ENCODE data around the gene PNPLA7.

PNPLA7 gene

GRCh38 chr9:137432687-137433348, 117.4 kb downstream of the PNPLA7 start:
- DNase-seq: no peak

DNA sequence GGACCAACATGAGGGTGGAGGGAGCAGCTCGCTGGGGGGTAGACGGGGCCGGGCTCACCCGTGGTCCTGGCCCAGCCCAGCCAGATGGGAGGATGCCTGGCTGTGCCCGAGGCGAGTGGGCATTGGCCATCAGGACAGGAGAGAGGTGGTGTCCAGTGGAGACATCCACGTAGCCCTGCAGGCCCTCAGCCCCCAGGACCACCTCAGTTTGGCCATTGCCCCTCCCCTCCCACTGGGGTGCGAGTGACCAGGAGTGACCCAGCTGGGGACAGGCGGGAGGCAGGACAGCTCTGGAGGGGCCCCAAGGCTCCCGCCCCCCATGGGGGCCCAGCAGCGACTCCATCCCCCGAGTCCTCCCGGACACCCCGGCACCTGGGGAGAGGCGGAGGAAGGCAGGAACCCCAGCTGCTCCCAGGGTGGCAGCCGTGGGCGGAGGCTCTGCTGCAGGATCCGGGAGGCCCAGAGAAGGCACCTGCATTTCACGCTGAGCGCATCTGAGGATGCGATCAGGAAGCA, 118.7 kb downstream of the PNPLA7 start:
- DNase-seq: no peak

DNA sequence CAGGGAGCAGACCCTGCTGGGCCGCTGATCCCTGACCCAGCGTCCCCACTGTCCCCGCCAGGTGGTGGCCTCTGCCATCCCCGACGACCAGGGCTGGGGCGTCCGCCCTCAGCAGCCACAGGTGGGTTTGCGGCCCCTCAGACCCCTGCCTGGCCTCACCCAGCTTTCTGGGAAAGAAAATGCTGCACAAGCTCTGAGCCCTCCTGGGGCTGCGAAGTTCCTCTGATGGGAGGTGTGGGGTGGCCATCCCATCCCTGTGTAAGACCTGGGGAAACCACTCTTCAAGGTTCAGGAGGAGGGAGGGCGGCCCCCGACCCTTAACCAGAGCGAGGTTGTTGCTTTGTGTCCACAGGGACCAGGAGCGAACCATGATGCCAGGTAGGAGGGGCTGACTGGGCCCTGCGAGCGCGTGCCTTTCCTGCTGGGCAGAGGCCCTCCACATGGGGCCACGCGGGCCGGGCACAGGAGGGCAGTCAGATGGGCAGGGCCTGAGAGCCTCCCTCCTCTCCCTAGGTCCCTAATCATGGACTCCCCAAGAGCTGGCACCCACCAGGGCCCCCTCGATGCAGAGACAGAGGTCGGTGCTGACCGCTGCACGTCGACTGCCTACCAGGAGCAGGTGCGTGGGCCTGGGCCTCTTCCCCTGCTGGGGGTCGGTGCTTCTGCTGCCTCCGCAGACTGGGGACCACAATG, 119.3 kb downstream of the PNPLA7 start:
- DNase-seq: no peak

DNA sequence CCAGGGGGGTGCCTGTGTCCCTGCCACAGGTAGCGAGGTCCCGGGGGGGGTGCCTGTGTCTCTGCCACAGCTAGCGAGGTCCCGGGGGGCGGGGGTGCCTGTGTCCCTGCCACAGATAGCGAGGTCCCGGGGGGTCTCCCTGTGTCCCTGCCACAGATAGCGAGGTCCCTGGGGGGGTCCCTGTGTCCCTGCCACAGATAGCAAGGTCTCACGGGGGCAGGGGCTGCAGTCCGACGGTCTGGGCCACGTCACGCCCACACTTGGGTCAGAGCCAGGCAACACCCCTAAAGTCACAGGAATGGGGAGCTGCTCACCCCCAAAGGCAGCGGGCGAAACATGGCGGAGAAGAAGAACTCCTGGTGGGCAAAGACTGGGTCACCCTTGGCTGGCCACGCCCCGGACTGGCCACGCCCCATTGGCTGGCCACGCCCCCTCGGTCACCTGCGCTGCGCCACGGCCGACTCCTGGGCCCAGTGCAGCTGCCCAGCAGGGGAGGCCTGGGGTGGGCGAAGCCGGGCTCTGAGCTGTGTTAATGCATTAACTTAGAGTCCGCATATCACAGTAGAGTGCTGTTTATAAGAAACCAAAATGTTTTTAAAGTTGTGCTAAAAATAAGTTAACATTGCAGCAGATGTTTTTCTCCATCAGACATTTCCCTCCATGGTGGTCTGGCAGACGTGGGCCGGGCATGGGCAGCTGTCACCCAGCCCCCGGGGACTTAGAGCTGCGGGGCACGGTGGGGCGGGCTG, 120.1 kb downstream of the PNPLA7 start:
- DNase-seq: no peak

DNA sequence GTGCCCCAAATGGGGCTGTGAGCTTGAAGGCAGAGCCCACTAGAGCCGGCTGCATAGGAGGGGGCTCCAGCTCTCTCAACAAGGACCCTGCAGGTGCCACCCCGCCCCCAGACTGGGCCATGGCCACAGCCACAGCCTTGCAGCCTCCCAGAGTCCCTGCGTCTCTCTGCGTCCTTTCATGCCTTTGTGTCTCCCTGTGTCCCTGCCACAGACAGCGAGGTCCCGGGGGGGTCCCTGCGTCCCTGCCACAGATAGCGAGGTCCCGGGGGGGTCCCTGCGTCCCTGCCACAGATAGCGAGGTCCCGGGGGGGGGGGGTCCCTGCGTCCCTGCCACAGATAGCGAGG, 120.7 kb downstream of the PNPLA7 start:
- DNase-seq: no peak

DNA sequence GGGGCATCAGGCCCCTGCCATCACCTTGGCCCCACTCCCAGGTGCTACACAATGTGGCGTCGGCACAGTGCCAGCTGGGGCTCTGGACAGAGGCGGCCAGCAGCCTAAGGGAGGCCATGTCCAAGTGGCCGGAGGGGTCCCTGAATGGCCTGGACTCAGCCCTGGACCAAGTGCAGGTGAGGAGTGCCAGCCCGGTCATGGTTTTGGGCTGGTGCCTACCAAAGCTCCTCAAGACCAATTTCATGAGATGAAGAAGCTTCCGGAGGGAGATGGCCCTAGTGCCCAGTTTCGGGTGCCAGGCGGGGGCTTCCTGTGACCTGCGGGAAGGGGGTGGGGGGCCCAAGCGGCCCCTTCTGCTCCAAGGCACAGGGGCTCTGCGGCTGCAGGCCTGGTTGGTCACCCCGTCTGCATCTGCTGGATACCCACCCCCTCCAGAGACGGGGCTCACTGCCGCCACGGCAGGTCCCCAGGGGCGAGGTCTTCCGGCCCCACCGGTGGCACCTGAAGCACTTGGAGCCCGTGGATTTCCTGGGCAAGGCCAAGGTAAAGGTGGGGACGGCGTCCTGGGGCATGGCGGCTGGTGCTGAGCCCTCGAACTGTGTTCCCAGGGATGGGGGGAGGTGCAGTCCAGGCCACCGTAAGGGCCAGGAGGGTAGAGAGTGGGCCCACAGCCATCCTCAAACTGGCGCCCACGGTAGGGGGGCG, 121.2 kb downstream of the PNPLA7 start:
- DNase-seq: no peak

DNA sequence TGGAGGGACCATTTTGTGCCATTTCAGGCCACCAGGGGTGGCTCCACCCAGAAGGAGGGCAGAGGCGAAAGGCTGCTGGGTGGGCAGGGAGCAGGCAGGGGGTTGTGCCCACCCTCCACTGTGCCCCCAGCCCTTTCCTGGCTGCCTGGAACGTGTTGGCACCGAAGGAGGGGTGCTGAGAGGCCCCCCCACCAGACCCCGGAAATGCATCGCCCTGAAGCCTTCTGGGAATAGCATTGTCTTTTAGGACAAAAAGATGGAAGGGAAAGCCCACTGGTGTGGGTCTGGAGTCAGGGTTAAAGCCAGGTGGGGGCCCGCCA, 121.9 kb downstream of the PNPLA7 start:
- DNase-seq: no peak

DNA sequence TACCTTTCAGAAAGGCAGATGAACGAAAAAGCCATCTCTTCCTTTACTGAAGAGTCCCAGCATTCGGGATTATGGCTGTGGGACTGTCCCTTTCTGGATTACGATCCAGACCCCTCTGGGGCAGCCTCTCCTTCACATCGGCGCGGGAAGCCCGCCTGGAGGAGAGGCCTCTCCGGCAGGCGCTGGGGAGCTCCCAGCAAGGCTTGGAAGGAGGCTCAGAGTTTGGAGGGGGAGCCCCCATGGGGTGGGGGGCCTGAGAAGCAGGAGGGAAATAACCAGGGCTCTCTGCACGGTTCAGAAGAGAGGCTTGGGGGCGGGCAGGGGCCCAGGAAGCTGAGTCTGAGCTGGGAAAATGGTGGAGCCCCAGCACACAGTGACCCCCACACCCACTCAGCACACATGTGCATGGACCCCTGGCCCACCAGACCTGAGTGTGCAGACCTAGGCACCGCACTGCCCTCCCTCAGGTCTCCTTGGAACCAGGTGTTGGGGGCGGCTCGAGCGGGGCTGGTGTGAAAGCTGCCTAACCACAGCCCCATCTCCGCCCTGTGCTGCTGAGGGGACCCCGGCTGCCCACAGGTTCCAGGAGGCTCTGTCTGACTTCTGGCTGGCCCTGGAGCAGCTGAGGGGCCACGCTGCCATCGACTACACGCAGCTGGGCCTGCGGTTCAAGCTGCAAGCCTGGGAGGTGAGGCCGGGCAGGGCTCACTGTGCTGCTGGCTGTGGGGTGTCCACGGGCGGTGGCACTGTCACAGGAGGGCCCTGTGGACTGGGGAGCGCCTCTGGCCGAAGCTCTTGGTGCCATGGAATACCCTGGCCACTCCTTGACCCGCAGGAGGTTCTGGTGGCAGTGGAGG, 122.5 kb downstream of the PNPLA7 start:
- DNase-seq: no peak

DNA sequence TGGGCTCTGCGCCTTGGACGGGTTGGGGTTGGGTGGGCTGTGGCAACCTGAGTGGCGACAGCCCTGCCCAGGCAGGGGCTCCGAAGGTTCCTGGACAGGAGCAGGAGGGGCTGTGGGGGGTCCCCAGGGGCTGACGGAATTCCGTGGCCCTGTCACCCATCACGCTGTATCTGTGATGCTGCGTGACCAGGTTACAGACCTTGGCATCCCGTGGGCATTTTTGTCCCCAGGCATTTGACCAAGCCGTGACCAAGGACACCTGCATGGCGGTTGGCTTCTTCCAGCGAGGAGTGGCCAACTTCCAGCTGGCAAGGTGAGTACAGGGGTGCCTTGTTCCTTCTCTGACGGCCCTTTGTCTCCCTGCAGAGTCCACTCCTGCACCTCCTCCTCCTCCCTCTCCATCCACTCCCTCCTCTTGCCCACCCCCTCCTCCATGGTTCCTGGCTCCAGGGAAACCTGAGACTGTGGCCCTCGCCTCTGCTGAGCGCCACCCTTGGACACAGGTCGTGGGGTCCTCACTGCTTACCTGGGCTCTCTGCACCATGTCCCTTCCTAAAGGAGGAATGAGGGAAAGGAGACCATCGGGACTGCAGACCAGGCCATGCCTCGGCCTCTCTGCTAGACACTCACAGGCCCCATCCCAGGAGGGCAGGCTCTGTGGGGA, 124.1 kb downstream of the PNPLA7 start:
- no peak for DNase-seq

GRCh38 chr9:137423514-137424291, 126.5 kb downstream of the PNPLA7 start:
- no peak for DNase-seq

DNA sequence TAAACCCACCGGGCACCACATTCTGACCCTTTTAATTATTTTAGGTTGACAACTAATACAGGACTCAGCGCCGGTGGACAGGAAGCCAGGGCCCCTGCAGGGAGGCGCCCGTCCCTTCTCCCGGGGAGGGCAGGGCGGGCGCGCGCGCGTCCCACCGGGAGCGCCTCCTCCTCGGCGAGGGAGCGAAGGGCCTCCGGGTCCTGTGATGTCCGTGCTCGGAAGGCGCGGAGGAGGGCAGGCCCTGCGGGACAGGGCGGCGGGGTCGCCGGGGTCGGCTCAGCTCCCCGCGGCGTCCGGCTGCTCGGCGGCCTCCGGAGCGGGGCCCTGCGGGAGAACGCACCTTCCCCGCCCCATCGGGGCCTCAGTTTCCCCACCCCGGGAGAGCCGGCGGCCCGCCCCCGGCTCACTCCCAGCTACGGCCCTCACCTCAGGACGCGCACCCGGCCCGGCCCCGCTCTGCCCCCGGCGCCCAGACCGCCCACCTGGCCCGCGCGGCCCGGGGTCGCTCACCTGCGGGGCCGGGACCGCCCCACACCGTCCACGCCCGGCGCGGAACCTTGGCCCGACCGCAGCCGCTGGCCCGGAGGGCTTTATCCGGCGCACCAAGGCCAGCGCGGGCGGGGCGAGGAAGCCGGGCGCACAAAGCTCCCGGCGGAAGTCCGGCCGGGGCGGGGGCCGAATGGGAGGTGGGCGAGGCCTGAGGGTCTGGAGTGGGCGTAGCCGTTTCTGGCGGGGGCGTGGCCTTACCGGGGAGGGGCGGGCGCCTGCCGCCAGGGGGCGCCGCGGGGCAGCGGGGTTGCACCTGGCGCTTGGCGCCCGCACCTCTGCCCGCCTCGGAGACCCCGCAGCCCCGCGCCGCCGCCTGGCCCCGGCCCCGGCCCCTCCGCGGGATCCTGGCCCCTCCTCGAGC, 127.3 kb downstream of the PNPLA7 start, which contains the start of the genes EXD3 and NOXA1:
Gene EXD3, minus strand, starts transcription at position 559 of the 910 bp plus-strand sequence. CDS start 27,805 bp downstream, outside the sequence.
Gene NOXA1, plus strand, starts transcription at position 790 of the 910 bp plus-strand sequence. CDS start 137 bp downstream, outside the sequence.
- DNase-seq: peak; percentile 82

GRCh38 chr9:137421838-137422603, 128.2 kb downstream of the PNPLA7 start:
- DNase-seq: no peak

DNA sequence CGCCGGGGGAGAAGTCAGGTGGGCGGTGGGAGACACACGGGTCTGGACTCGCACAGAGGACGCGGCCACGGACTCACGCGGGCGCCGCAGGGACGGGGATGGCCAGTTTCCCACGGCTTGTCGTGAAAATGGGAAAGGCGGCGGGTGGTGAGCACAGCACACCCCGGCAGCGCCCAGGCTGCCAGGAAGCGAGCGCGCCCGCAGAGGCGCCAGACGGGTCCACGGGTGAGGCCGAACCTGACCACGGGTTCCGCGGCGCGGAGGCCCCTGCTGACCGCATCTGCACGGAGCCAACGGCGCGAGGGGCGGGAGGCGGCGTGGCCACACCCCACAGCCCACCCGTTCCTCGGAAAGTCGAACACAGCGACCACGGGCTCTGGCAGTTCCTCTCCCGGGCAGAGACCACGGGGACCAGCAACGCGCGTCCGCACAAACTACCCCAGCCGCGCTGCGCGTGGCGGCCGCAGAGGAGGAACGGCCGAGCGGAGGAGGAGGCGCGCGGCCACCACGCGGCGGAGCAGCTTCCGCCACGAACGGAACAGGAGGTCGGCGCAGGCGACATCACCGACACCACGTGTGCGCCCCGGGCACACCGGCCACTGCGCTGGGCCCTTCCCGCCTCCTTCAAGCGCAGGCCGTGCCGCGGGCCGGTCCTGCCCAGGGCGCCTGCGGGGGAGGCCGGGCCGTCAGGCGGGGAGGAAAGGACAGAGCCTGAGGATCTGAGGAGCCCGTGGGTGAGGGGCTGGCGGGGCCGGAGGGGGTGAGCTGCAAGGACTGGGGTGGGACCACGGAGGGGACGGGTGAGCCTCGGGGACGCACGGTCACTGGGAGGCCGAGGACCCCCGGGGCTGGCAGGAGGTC, 132.8 kb downstream of the PNPLA7 start:
- DNase-seq: peak; percentile 33

- DNase-seq: no peak
These were observed 133.5 kb downstream of the PNPLA7 start for GRCh38 chr9:137416563-137417151.

DNA sequence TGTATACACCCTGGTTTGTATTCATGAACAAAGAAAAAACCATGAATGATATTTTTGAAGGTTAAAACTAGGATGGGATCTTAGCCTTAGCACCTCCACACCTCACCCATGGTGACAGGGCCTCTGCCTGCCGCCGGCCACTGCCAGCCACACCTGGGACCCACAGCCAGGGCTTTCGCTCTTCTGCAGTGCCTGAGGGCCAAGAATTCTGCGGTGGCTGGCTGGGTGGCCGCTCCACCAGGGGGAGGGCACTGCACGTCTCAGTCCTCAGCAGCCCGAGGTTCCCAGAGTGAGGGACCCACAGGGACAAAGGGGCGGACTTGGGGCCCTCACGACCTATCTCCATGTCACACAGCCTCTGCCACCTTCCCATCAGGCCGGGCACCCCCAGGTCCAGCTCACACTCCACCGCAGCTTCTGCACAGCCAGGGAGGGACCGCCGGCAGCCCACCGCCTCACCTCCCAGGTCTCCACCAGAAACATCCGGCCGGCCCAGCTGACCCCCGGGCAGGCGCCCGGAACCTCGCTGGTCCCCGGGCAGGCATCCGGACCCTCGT, 134.1 kb downstream of the PNPLA7 start:
- DNase-seq: no peak

- no peak for DNase-seq
These were observed 134.8 kb downstream of the PNPLA7 start for GRCh38 chr9:137415451-137415850.

DNA sequence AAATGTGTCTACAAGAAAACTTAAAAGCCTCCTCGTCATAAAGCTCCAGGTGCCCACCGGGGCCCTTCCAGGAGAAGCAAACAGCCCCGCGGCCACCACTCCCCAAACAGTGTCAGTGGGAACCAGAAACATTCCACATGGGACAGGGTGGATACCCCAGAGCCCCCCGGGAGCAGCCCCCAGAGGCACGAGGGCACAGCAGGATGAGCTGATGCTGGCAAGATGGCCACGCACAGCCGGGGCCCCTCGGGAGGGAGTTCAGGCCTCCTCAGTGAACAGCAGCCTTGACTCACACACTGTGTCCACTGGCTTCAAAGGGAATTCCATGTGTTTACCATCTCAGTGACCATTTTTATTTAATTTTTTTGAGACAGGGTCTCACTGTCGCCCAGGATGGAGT, 137.8 kb downstream of the PNPLA7 start:
- DNase-seq: no peak

All from MV-4-11 (cell line).